ENCODE results near the gene TAS2R40. TPM values are rescaled to one million over a fixed set of nuclear protein-coding genes. Genes with fewer than 3 reads are reported as not detected.
A peak's percentile ranks its signal among the peaks of the same experiment; 100 is the strongest.
"Not testable (repeated sequence)": the region's sequence is repeated elsewhere in the genome, so short reads cannot be mapped to it uniquely, and the experiment has no call there.

The TAS2R40 gene
- total RNA-seq, 4 donors from 2014 or later = not detected

- peaks cover 9 to 16% (median 12%) of the 10 kb centered on the region in 3 donors for H3K4me1 ChIP-seq
- H3K9me3 ChIP-seq = no peaks in the 10 kb centered on the region
- H3K27ac ChIP-seq = no peak overlapping the region
- H3K27me3 ChIP-seq = no peaks in the 10 kb centered on the region
- WGBS, 2 donors = 55 to 62% methylated on average over 2 of the region's 2 CpGs
- TF ChIP-seq, protein P1, sequence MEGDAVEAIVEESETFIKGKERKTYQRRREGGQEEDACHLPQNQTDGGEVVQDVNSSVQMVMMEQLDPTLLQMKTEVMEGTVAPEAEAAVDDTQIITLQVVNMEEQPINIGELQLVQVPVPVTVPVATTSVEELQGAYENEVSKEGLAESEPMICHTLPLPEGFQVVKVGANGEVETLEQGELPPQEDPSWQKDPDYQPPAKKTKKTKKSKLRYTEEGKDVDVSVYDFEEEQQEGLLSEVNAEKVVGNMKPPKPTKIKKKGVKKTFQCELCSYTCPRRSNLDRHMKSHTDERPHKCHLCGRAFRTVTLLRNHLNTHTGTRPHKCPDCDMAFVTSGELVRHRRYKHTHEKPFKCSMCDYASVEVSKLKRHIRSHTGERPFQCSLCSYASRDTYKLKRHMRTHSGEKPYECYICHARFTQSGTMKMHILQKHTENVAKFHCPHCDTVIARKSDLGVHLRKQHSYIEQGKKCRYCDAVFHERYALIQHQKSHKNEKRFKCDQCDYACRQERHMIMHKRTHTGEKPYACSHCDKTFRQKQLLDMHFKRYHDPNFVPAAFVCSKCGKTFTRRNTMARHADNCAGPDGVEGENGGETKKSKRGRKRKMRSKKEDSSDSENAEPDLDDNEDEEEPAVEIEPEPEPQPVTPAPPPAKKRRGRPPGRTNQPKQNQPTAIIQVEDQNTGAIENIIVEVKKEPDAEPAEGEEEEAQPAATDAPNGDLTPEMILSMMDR (IDR thresholded peaks at IDR 0.05) = no peak
- no peak for TF ChIP-seq POLR2A (IDR thresholded peaks at IDR 0.05)
- DNase-seq = no peak
- H3K4me3 ChIP-seq = no peak overlapping the region
- H3K36me3 ChIP-seq = peaks cover 0 to 2% (median 0%) of the 10 kb centered on the region in 3 donors
- intact Hi-C loops (cut with DNase I) = no loop called here
Measured at GRCh38 chr7:143259765-143260164, 37.9 kb downstream of the TAS2R40 start.

GRCh38 chr7:143261901-143262300, 40.1 kb downstream of the TAS2R40 start:
- Histone ChIP-seq H3K4me1 (peaks cover 14 to 24% (median 18%) of the 10 kb centered on the region in 3 donors), H3K27me3 (no peaks in the 10 kb centered on the region), H3K4me3 (no peak overlapping the region), H3K36me3 (peaks cover 0 to 19% (median 0%) of the 10 kb centered on the region in 3 donors), H3K27ac (no peak overlapping the region), H3K9me3 (no peaks in the 10 kb centered on the region)
- intact Hi-C loops (cut with DNase I) = no loop called here
- TF ChIP-seq POLR2A (IDR thresholded peaks at IDR 0.05) = no peak
- TF ChIP-seq, protein P1 (IDR thresholded peaks at IDR 0.05) = no peak
- WGBS, 2 donors = 71 to 100% methylated on average over 1 of the region's 1 CpG
- no peak for DNase-seq

DNA sequence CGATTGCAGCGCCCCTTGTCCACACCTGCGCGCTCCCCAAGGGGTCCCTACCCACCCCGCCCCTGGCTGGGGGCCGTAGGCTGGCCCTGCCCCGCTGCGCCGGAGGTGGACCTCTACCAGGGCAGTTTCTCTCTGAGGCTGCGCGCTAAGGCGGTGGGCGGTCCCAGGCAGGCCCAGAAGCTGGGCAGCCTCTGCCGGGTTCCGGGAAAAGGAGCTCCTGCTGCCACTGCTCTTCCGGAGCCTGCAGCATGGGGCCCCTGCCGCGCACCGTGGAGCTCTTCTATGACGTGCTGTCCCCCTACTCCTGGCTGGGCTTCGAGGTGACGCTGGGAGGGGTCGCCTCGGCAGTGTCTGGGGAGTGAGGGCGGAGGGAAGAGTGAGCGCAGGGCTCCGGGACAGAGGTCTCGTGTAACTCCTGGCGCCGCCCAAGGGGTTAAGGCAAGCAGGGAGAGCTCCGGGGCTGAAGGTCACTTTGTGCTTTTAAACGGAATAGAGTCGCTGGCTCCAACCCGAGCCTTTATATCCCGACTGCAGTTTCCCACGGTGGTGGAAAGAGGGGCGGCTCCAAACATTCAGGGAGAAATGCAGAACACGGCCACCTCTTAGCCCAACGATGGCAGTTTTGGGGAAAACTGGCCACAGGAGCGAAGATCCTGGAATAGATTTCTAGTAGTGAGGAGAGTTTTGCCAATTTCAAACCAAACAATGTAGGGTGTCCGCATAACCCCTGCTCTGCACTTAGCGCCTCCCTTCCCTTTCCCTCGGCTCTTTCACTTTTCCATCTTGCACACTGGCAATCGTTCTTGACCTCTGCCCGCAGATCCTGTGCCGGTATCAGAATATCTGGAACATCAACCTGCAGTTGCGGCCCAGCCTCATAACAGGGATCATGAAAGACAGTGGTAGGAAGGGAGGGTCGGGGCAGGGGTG, 41.7 kb downstream of the TAS2R40 start, which contains the start of gene GSTK1:
GSTK1 (plus strand) TSS at position 176 of the 930 bp plus-strand sequence; CDS start at position 249, 73 bp downstream.
- intact Hi-C loops (cut with DNase I) = no loop called here
- no peaks in the 10 kb centered on the region for H3K9me3 ChIP-seq
- H3K27me3 ChIP-seq = no peaks in the 10 kb centered on the region
- H3K4me3 ChIP-seq = peak within 1 kb of the TSS; percentile 69 to 94 (median 78)
- DNase-seq = peak; percentile 17
- peak in 2 of 4 donors; percentile 60 to 83 for TF ChIP-seq POLR2A (IDR thresholded peaks at IDR 0.05)
- TF ChIP-seq, protein P1 (IDR thresholded peaks at IDR 0.05) = no peak
- 0% methylated on average over 7 to 31 of the region's 48 CpGs for WGBS, 2 donors
- H3K36me3 ChIP-seq = peaks cover 7 to 36% (median 15%) of the 10 kb centered on the region in 3 donors
- peak within 1 kb of the TSS; percentile 87 to 92 (median 90) for H3K27ac ChIP-seq
- peaks cover 14 to 24% (median 18%) of the 10 kb centered on the region in 3 donors for H3K4me1 ChIP-seq

DNA sequence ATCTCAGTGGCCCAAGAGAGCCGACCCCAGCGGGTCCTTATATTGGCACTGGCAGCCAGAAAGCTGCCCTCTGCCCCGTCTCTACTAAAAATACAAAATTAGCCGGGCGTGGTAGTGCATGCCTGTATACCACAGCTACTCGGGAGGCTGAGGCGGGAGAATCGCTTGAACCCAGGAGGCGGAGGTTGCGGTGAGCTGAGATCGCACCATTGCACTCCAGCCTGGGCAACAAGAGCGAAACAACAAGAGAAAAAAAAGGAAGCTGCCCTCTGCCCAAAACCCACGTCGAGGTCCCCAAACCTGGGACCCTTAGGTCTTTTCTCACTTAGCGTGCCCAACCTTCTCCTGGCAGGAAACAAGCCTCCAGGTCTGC, 42.3 kb downstream of the TAS2R40 start:
- DNase-seq = not testable (repeated sequence)

GRCh38 chr7:143265017-143265693, 43.3 kb downstream of the TAS2R40 start:
- no peaks in the 10 kb centered on the region for H3K9me3 ChIP-seq
- peak overlapping the region in 2 of 4 donors; percentile 75 to 94 for H3K4me3 ChIP-seq
- H3K27ac ChIP-seq = peak overlapping the region in 2 of 4 donors; percentile 23 to 89
- H3K27me3 ChIP-seq = no peaks in the 10 kb centered on the region
- TF ChIP-seq POLR2A (IDR thresholded peaks at IDR 0.05) = no peak
- TF ChIP-seq, protein P1 (IDR thresholded peaks at IDR 0.05) = no peak
- 71 to 80% methylated on average over 9 to 12 of the region's 15 CpGs for WGBS, 2 donors
- H3K4me1 ChIP-seq = peaks cover 14 to 24% (median 18%) of the 10 kb centered on the region in 3 donors
- peaks cover 15 to 52% (median 19%) of the 10 kb centered on the region in 3 donors for H3K36me3 ChIP-seq
- no peak for DNase-seq
- intact Hi-C loops (cut with DNase I) = no loop called here

More for the DNA sequence above, 42.3 kb downstream of the TAS2R40 start:
- intact Hi-C loops (cut with DNase I); H3K27me3 ChIP-seq; H3K9me3 ChIP-seq: not testable (repeated sequence)
- WGBS, 2 donors = 69 to 80% methylated on average over 6 to 7 of the region's 15 CpGs
- peaks cover 14 to 24% (median 18%) of the 10 kb centered on the region in 3 donors for H3K4me1 ChIP-seq
- peaks cover 13 to 42% (median 19%) of the 10 kb centered on the region in 3 donors for H3K36me3 ChIP-seq
- H3K27ac ChIP-seq = peak overlapping the region; percentile 87 to 92 (median 90)
- H3K4me3 ChIP-seq = peak overlapping the region; percentile 69 to 94 (median 78)
